T-helper 1 cell treated with Interleukin-12 subunit alpha and Interleukin-12 subunit beta and Interleukin-4 antibody, amounts not matched to agents 30 μg/mL and 1 μg/mL, for 36 hours (primary cell): Measurements from ENCODE around the gene NCAM2.

Experiments
- H3K27ac Mint-ChIP-seq: one replicate; pipeline ENCODE4 v1.8.0; 2021; ENCODE audit warnings: mild to moderate bottlenecking, mixed read lengths
- H3K27me3 Mint-ChIP-seq: one replicate; pipeline ENCODE4 v1.8.0; 2021; ENCODE audit warnings: low read depth, mixed read lengths
- H3K36me3 Mint-ChIP-seq: one replicate; pipeline ENCODE4 v1.8.0; 2021; ENCODE audit warnings: low read depth, mixed read lengths
- H3K4me1 Mint-ChIP-seq: one replicate; pipeline ENCODE4 v1.8.0; 2021; ENCODE audit warnings: low read depth, mixed read lengths
- H3K4me3 Mint-ChIP-seq: one replicate; pipeline ENCODE4 v1.8.0; 2021; ENCODE audit warnings: mild to moderate bottlenecking, moderate library complexity, mixed read lengths
- H3K9me3 Mint-ChIP-seq: one replicate; pipeline ENCODE4 v1.8.0; 2021; ENCODE audit warnings: mixed read lengths

Gene NCAM2

GRCh38 chr21:21216047-21216446, 217.8 kb downstream of the NCAM2 start:
- Mint-ChIP-seq H3K27ac (no peak overlapping the region), H3K4me1 (no peaks in the 10 kb centered on the region), H3K36me3 (no peaks in the 10 kb centered on the region), H3K9me3 (no peaks in the 10 kb centered on the region), H3K4me3 (no peak overlapping the region), H3K27me3 (no peaks in the 10 kb centered on the region)

GRCh38 chr21:21226472-21226871, 228.3 kb downstream of the NCAM2 start:
- Mint-ChIP-seq H3K27ac (no peak overlapping the region), H3K36me3 (no peaks in the 10 kb centered on the region), H3K4me1 (no peaks in the 10 kb centered on the region), H3K9me3 (peaks cover 11% of the 10 kb centered on the region), H3K4me3 (no peak overlapping the region), H3K27me3 (no peaks in the 10 kb centered on the region)

GRCh38 chr21:21230672-21231071, 232.5 kb downstream of the NCAM2 start:
- H3K27me3 Mint-ChIP-seq = no peaks in the 10 kb centered on the region
- H3K36me3 Mint-ChIP-seq = no peaks in the 10 kb centered on the region
- H3K27ac Mint-ChIP-seq = no peak overlapping the region
- H3K4me3 Mint-ChIP-seq = no peak overlapping the region
- H3K4me1 Mint-ChIP-seq = no peaks in the 10 kb centered on the region
- H3K9me3 Mint-ChIP-seq = peaks cover 4% of the 10 kb centered on the region

GRCh38 chr21:21231913-21232312, 233.7 kb downstream of the NCAM2 start:
- no peak overlapping the region for H3K27ac Mint-ChIP-seq
- H3K4me3 Mint-ChIP-seq = no peak overlapping the region
- no peaks in the 10 kb centered on the region for H3K4me1 Mint-ChIP-seq
- no peaks in the 10 kb centered on the region for H3K36me3 Mint-ChIP-seq
- peaks cover 4% of the 10 kb centered on the region for H3K9me3 Mint-ChIP-seq
- H3K27me3 Mint-ChIP-seq = no peaks in the 10 kb centered on the region

- Mint-ChIP-seq H3K36me3 (no peaks in the 10 kb centered on the region), H3K9me3 (peaks cover 4% of the 10 kb centered on the region)
Measured at GRCh38 chr21:21232320-21232719, 234.1 kb downstream of the NCAM2 start.

GRCh38 chr21:21233051-21233450, 234.8 kb downstream of the NCAM2 start:
- no peaks in the 10 kb centered on the region for H3K27me3 Mint-ChIP-seq
- no peak overlapping the region for H3K27ac Mint-ChIP-seq
- H3K4me3 Mint-ChIP-seq = no peak overlapping the region
- no peaks in the 10 kb centered on the region for H3K36me3 Mint-ChIP-seq
- H3K9me3 Mint-ChIP-seq = peaks cover 4% of the 10 kb centered on the region
- no peaks in the 10 kb centered on the region for H3K4me1 Mint-ChIP-seq

More at GRCh38 chr21:21232320-21232719, 234.1 kb downstream of the NCAM2 start:
- H3K4me3 Mint-ChIP-seq = no peak overlapping the region
- H3K27me3 Mint-ChIP-seq = no peaks in the 10 kb centered on the region
- H3K27ac Mint-ChIP-seq = no peak overlapping the region
- H3K4me1 Mint-ChIP-seq = no peaks in the 10 kb centered on the region

GRCh38 chr21:21236996-21237395, 238.8 kb downstream of the NCAM2 start:
- H3K36me3 Mint-ChIP-seq = no peaks in the 10 kb centered on the region
- no peaks in the 10 kb centered on the region for H3K27me3 Mint-ChIP-seq
- H3K4me1 Mint-ChIP-seq = no peaks in the 10 kb centered on the region
- H3K9me3 Mint-ChIP-seq = no peaks in the 10 kb centered on the region
- H3K27ac Mint-ChIP-seq = no peak overlapping the region
- H3K4me3 Mint-ChIP-seq = no peak overlapping the region

- no peak overlapping the region for H3K4me3 Mint-ChIP-seq
- no peaks in the 10 kb centered on the region for H3K27me3 Mint-ChIP-seq
- H3K9me3 Mint-ChIP-seq = no peaks in the 10 kb centered on the region
- no peaks in the 10 kb centered on the region for H3K4me1 Mint-ChIP-seq
- H3K27ac Mint-ChIP-seq = no peak overlapping the region
- H3K36me3 Mint-ChIP-seq = no peaks in the 10 kb centered on the region
Measured at GRCh38 chr21:21238629-21239400, 240.6 kb downstream of the NCAM2 start.

- Mint-ChIP-seq H3K27ac (no peak overlapping the region), H3K4me3 (no peak overlapping the region), H3K36me3 (no peaks in the 10 kb centered on the region), H3K4me1 (no peaks in the 10 kb centered on the region), H3K27me3 (no peaks in the 10 kb centered on the region), H3K9me3 (no peaks in the 10 kb centered on the region)
Measured at GRCh38 chr21:21241391-21241790, 243.2 kb downstream of the NCAM2 start.

- Mint-ChIP-seq H3K4me3 (no peak overlapping the region), H3K27me3 (no peaks in the 10 kb centered on the region), H3K9me3 (no peaks in the 10 kb centered on the region)
Measured at GRCh38 chr21:21246007-21246406, 247.8 kb downstream of the NCAM2 start.

GRCh38 chr21:21247424-21247823, 249.2 kb downstream of the NCAM2 start:
- Mint-ChIP-seq H3K9me3 (no peaks in the 10 kb centered on the region), H3K36me3 (no peaks in the 10 kb centered on the region), H3K27ac (no peak overlapping the region), H3K27me3 (no peaks in the 10 kb centered on the region), H3K4me1 (no peaks in the 10 kb centered on the region), H3K4me3 (no peak overlapping the region)

More at GRCh38 chr21:21246007-21246406, 247.8 kb downstream of the NCAM2 start:
- H3K4me1 Mint-ChIP-seq = no peaks in the 10 kb centered on the region
- no peak overlapping the region for H3K27ac Mint-ChIP-seq
- no peaks in the 10 kb centered on the region for H3K36me3 Mint-ChIP-seq

- no peaks in the 10 kb centered on the region for H3K4me1 Mint-ChIP-seq
- H3K36me3 Mint-ChIP-seq = no peaks in the 10 kb centered on the region
- no peak overlapping the region for H3K27ac Mint-ChIP-seq
- no peaks in the 10 kb centered on the region for H3K27me3 Mint-ChIP-seq
- peaks cover 10% of the 10 kb centered on the region for H3K9me3 Mint-ChIP-seq
- H3K4me3 Mint-ChIP-seq = no peak overlapping the region
Measured at GRCh38 chr21:21262048-21262447, 263.8 kb downstream of the NCAM2 start.

GRCh38 chr21:21268061-21268471, 269.9 kb downstream of the NCAM2 start:
- Mint-ChIP-seq H3K4me1 (no peaks in the 10 kb centered on the region), H3K4me3 (no peak overlapping the region), H3K36me3 (no peaks in the 10 kb centered on the region), H3K9me3 (no peaks in the 10 kb centered on the region), H3K27me3 (no peaks in the 10 kb centered on the region), H3K27ac (no peak overlapping the region)

- Mint-ChIP-seq H3K9me3 (no peaks in the 10 kb centered on the region), H3K4me3 (no peak overlapping the region), H3K27me3 (no peaks in the 10 kb centered on the region), H3K27ac (no peak overlapping the region), H3K4me1 (no peaks in the 10 kb centered on the region), H3K36me3 (no peaks in the 10 kb centered on the region)
Measured at GRCh38 chr21:21268885-21269284, 270.7 kb downstream of the NCAM2 start.

GRCh38 chr21:21279193-21279901, 281.1 kb downstream of the NCAM2 start:
- H3K9me3 Mint-ChIP-seq = no peaks in the 10 kb centered on the region
- H3K27me3 Mint-ChIP-seq = no peaks in the 10 kb centered on the region
- no peaks in the 10 kb centered on the region for H3K36me3 Mint-ChIP-seq
- H3K4me3 Mint-ChIP-seq = no peak overlapping the region
- H3K27ac Mint-ChIP-seq = no peak overlapping the region
- no peaks in the 10 kb centered on the region for H3K4me1 Mint-ChIP-seq
